ENCODE data around the gene RORC.

DNA sequence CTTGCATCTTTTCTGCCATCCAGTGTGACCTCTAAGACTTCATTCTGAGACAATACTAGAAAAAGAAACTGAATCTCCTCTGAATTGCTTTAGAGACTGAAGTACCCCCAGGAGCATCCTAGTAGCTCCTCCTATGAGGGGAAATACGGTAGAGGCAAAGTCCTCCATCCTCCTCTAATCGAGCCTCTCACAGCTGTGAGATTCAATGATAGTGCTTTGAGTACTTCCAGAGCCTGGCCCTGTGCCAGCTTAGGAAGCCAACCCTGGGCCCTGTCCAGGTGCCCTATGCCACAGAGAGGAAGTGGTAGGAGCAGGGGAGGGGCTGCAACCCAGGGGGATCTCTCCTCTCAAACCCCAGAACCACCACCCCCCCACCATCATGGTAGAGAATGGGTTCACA lies 10.7 kb downstream of the RORC start:
- TF ChIP-seq POLR2A (IDR thresholded peaks at IDR 0.05; ENCODE audit: low read depth, low read length) (no peak), PAX5 (IDR thresholded peaks at IDR 0.05; ENCODE audit: insufficient read depth, low read length, severe bottlenecking) (no peak), SPI1 (IDR thresholded peaks at IDR 0.05; ENCODE audit: low read depth, low read length) (no peak), TAF1 (IDR thresholded peaks at IDR 0.05; ENCODE audit: low read depth, low read length) (no peak), POLR2AphosphoS5 (IDR thresholded peaks at IDR 0.05; ENCODE audit: low read depth, low read length) (no peak), POU2F2 (IDR thresholded peaks at IDR 0.05; ENCODE audit: low read depth, low read length) (no peak)

Measured in GM12891 (cell line).